HepG2 (cell line): ENCODE results near the gene PTK7. TPM values are rescaled to one million over a fixed set of nuclear protein-coding genes. Genes with fewer than 3 reads are reported as not detected.
A peak's percentile ranks its signal among the peaks of the same experiment; 100 is the strongest.

ENCODE experiments used
- EZH2 ChIP-seq: conservative IDR thresholded peaks from 2 replicates; pipeline ENCODE4 v1.6.1; 2012; ENCODE audit warnings: mild to moderate bottlenecking, low read depth, low read length, moderate library complexity
- HDAC1 ChIP-seq: sonication (generic); formaldehyde crosslinking; IDR thresholded peaks from 2 replicates; pipeline ENCODE4 v1.5.1; 2020; ENCODE audit warnings: mild to moderate bottlenecking, missing genetic modification reagents
- MIER3 ChIP-seq: IDR thresholded peaks from 2 replicates; pipeline ENCODE4 v1.6.1; 2016; ENCODE audit warnings: missing compliant biosample characterization, borderline replicate concordance
- MXD4 ChIP-seq: IDR thresholded peaks from 2 replicates; pipeline ENCODE4 v1.6.1; 2016; ENCODE audit warnings: mild to moderate bottlenecking, missing biosample characterization, missing genetic modification reagents
- NONO ChIP-seq, 2 experiments: fragments of 450-650 bp in 1 of 2; sonication (generic) in 1 of 2; formaldehyde crosslinking in 1 of 2; IDR thresholded peaks in 1 of 2; conservative IDR thresholded peaks in 1 of 2; 2 replicates each; pipeline versions ENCODE4 v1.6.1 to v1.8.0; 2017 to 2022; ENCODE audit warnings: mild to moderate bottlenecking in 1 of 2, missing genetic modification reagents in 1 of 2, moderate library complexity in 1 of 2
- SAP130 ChIP-seq: IDR thresholded peaks from 2 replicates; pipeline ENCODE4 v1.6.1; 2016; ENCODE audit warnings: low read depth
- SMC3 ChIP-seq: IDR thresholded peaks from 2 replicates; pipeline ENCODE4 v1.6.1; 2011; ENCODE audit warnings: low read length, improper control_type of control experiment
- TFAP4 ChIP-seq: sonication (generic); IDR thresholded peaks from 2 replicates; pipeline ENCODE4 v1.6.1; 2016; ENCODE audit warnings: low read depth, borderline replicate concordance
- ZBTB42 ChIP-seq: sonication (generic); formaldehyde crosslinking; IDR thresholded peaks from 2 replicates; pipeline ENCODE4 v1.5.0; 2020; ENCODE audit warnings: mild to moderate bottlenecking, missing genetic modification reagents
- ZFP91 ChIP-seq: sonication (generic); formaldehyde crosslinking; IDR thresholded peaks from 2 replicates; pipeline ENCODE4 v1.9.0; 2022; ENCODE audit warnings: missing genetic modification reagents, mild to moderate bottlenecking, borderline replicate concordance
- ZFY ChIP-seq: sonication (generic); formaldehyde crosslinking; IDR thresholded peaks from 2 replicates; pipeline ENCODE4 v1.4.0; 2020; ENCODE audit warnings: missing genetic modification reagents
- ZGPAT ChIP-seq: IDR thresholded peaks from 2 replicates; pipeline ENCODE4 v1.6.1; 2016; ENCODE audit warnings: mild to moderate bottlenecking
- ZNF260 ChIP-seq: sonication (generic); formaldehyde crosslinking; IDR thresholded peaks from 2 replicates; pipeline ENCODE4 v1.4.0; 2020; ENCODE audit warnings: missing genetic modification reagents, low read depth, mild to moderate bottlenecking, borderline replicate concordance
- ZNF263 ChIP-seq: sonication (generic); formaldehyde crosslinking; IDR thresholded peaks from 2 replicates; pipeline ENCODE4 v1.4.0; 2020; ENCODE audit warnings: missing genetic modification reagents
- ZNF292 ChIP-seq: sonication (generic); formaldehyde crosslinking; IDR thresholded peaks from 2 replicates; pipeline ENCODE4 v1.8.1; 2022; ENCODE audit warnings: mild to moderate bottlenecking, low read depth, missing genetic modification reagents, borderline replicate concordance
- ZNF556 ChIP-seq: sonication (generic); formaldehyde crosslinking; IDR thresholded peaks from 2 replicates; pipeline ENCODE4 v1.4.0; 2020; ENCODE audit warnings: mild to moderate bottlenecking, missing genetic modification reagents, borderline replicate concordance
- ZNF574 ChIP-seq: sonication (generic); formaldehyde crosslinking; IDR thresholded peaks from 2 replicates; pipeline ENCODE4 v1.4.0; 2020; ENCODE audit warnings: missing genetic modification reagents
- ZNF619 ChIP-seq: sonication (generic); formaldehyde crosslinking; IDR thresholded peaks from 2 replicates; pipeline ENCODE4 v1.4.0; 2020; ENCODE audit warnings: mild to moderate bottlenecking, missing genetic modification reagents
- ZSCAN5A ChIP-seq: sonication (generic); formaldehyde crosslinking; IDR thresholded peaks from 2 replicates; pipeline ENCODE4 v1.8.0; 2022; ENCODE audit warnings: mild to moderate bottlenecking, missing genetic modification reagents, borderline replicate concordance
- polyA plus RNA-seq, 8 experiments: library from polyadenylated mRNA; depleted of rRNA in 3 of 8; stranded (reverse) in 7 of 8; unstranded in 1 of 8; fragments of >200 nt; fragmentation: Illumina TruSeq in 4 of 8; extraction: Trizol in 4 of 8; gene quantifications; 2 replicates each; pipeline versions ENCODE4 v1.2.1 to v1.2.3, GENCODE V29; 2011 to 2016; ENCODE audit warnings: low read depth in 4 of 8, missing spikeins in 1 of 8, mixed read lengths in 1 of 8; ENCODE audit not compliant: insufficient read depth in 1 of 8
- total RNA-seq, 5 experiments: library from RNA; depleted of rRNA; stranded (reverse); fragments of >200 nt; fragmentation: Illumina TruSeq; extraction: Trizol; gene quantifications; 2 replicates each; pipeline ENCODE4 v1.2.3, GENCODE V29; 2016; ENCODE audit warnings: low read depth in 1 of 5

The PTK7 gene
- total and polyA plus RNA-seq, 2 of the 13 experiments (the other 11 are each of a cell fraction or from before 2014, with no cell fraction given) = 98.5 to 99.8 TPM

- 0 out of 2 replicates have a peak, but pooled peaks have one; percentile 22 for TF ChIP-seq HDAC1 (CRISPR knock-in tag)
- TF ChIP-seq SAP130 (CRISPR knock-in tag) = peak; percentile 48; the same call in 1 of the 2 replicates
- TF ChIP-seq ZNF260 (CRISPR knock-in tag) = no peak
- TF ChIP-seq MXD4 (CRISPR knock-in tag) = 0 out of 2 replicates have a peak, but pooled peaks have one; percentile 27
- TF ChIP-seq ZGPAT (CRISPR knock-in tag) = no peak
- TF ChIP-seq ZNF263 (CRISPR knock-in tag) = 0 out of 2 replicates have a peak, but pooled peaks have one; percentile 23
- TF ChIP-seq MIER3 = no peak
- TF ChIP-seq ZBTB42 (CRISPR knock-in tag) = no peak
- TF ChIP-seq ZNF292 (CRISPR knock-in tag) = peak; percentile 46; the same call in 1 of the 2 replicates
- 0 out of 2 replicates have a peak, but pooled peaks have one; percentile 11 for TF ChIP-seq ZNF574 (CRISPR knock-in tag)
- TF ChIP-seq NONO (IDR thresholded peaks at IDR 0.05) = no peak
- peak; percentile 38; the same call in 1 of the 2 replicates for TF ChIP-seq NONO (CRISPR knock-in tag; conservative IDR thresholded peaks at IDR 0.05)
- TF ChIP-seq ZNF619 (CRISPR knock-in tag) = 0 out of 2 replicates have a peak, but pooled peaks have one; percentile 25
- no peak for TF ChIP-seq SMC3
- TF ChIP-seq ZNF556 = no peak
- 0 out of 2 replicates have a peak, but pooled peaks have one; percentile 14 for TF ChIP-seq ZFY (CRISPR knock-in tag)
- TF ChIP-seq TFAP4 = peak; percentile 48; the same call in 1 of the 2 replicates
- no peak for TF ChIP-seq EZH2
- peak; percentile 24; the same call in 1 of the 2 replicates for TF ChIP-seq ZFP91 (CRISPR knock-in tag)
- TF ChIP-seq ZSCAN5A = no peak
Measured at GRCh38 chr6:43035495-43036194, 40.5 kb upstream of the PTK7 start (continued).
